SIG-M5 (cell line): ENCODE results near the gene ZNF786.
"Not testable (repeated sequence)": the region's sequence is repeated elsewhere in the genome, so short reads cannot be mapped to it uniquely, and the experiment has no call there.

ENCODE experiments used
- DNase-seq: peaks from one replicate; lab custom pipeline; 2025; lab: John Stamatoyannopoulos, UW

ZNF786 gene

GRCh38 chr7:149031353-149031910, 59.1 kb downstream of the ZNF786 start:
- DNase-seq: no peak

DNA sequence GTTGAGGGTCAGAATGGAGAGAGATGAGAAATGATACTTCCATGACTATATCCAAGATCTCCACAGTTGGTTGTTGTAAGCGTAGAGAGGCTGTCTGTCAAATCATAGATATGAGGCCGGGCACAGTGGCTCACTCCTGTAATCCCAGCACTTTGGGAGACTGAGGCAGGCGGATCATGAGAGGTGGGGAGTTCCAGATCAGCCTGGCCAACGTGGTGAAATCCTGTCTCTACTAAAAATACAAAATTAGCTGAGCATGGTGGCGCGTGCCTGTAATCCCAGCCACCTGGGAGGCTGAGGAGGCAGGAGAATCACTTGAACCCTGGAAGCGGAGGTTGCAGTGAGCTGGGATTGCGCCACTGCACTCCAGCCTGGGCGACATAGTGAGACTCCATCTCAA, 60.1 kb downstream of the ZNF786 start:
- DNase-seq: not testable (repeated sequence)

- DNase-seq: peak; percentile 90
Measured at GRCh38 chr7:149028346-149029109, 62.0 kb downstream of the ZNF786 start, which contains the start of gene PDIA4. Gene PDIA4, minus strand, starts transcription at chr7:149028505. Its CDS starts 97 bp downstream, at chr7:149028408.

- no peak for DNase-seq
Measured at GRCh38 chr7:149027611-149028345, 62.7 kb downstream of the ZNF786 start.

GRCh38 chr7:149027055-149027454, 63.5 kb downstream of the ZNF786 start:
- no peak for DNase-seq

- no peak for DNase-seq
Measured at GRCh38 chr7:149023662-149024061, 66.9 kb downstream of the ZNF786 start.

- DNase-seq: no peak
Measured at GRCh38 chr7:149022756-149023360, 67.7 kb downstream of the ZNF786 start.

- no peak for DNase-seq
Measured at GRCh38 chr7:149021725-149022062, 68.8 kb downstream of the ZNF786 start.

DNA sequence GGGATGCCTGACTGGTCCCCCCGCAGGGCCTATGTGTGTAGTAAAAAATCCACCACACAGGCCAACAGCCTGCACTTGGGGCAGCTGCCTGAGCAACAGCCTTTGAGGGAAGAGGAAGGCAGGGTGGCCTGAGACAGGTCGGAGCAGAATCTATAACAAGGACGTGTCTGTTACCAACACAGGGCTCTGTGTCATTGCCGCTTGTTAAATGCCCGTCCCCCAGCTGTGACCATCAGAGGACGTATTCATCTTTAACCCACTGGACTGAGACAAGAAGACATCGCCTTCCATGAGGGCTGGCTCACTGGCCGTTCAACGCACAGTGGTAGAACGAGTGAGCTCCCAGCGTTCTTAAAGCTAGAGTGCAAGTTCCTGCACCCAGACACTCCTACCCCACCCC, 70.0 kb downstream of the ZNF786 start:
- DNase-seq: no peak
